ENCODE measurements around the gene C3AR1.

DNA sequence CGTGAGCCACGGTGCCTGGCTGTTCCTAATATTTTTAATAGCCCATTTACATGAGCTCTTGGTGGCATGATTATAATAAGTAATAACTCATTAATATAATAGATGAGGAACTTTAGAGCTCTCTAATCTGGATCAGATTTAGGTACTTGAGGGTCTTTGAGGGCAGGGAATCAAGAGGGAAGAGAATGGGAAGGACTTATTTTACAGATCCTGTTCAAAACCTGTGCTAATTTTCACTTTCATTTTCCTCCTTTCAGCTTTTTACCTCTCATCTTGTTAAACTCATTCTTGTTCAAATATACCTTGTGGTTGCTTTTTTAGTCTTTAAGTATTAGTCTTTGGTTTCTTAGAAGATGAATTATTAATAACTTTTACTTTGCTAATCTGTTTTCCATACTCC is 21.5 kb upstream of the C3AR1 start:
- TF ChIP-seq, protein P1, sequence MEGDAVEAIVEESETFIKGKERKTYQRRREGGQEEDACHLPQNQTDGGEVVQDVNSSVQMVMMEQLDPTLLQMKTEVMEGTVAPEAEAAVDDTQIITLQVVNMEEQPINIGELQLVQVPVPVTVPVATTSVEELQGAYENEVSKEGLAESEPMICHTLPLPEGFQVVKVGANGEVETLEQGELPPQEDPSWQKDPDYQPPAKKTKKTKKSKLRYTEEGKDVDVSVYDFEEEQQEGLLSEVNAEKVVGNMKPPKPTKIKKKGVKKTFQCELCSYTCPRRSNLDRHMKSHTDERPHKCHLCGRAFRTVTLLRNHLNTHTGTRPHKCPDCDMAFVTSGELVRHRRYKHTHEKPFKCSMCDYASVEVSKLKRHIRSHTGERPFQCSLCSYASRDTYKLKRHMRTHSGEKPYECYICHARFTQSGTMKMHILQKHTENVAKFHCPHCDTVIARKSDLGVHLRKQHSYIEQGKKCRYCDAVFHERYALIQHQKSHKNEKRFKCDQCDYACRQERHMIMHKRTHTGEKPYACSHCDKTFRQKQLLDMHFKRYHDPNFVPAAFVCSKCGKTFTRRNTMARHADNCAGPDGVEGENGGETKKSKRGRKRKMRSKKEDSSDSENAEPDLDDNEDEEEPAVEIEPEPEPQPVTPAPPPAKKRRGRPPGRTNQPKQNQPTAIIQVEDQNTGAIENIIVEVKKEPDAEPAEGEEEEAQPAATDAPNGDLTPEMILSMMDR (conservative IDR thresholded peaks at IDR 0.05), result no peak
- no peak for TF ChIP-seq ZFX (IDR thresholded peaks at IDR 0.05)
